Glomerular endothelial cell (primary cell): ENCODE data around the gene IREB2. TPM values are rescaled to one million over a fixed set of nuclear protein-coding genes. Genes with fewer than 3 reads are reported as not detected.

Experiments used
- DNase-seq: peaks from one replicate; pipeline ENCODE4 v3.0.0-alpha.2; 2011; ENCODE audit warnings: low read depth, low spot score; ENCODE audit errors: extremely low read depth
- total RNA-seq: library from RNA; depleted of rRNA; stranded (reverse); fragments of >200 nt; gene quantifications from 2 replicates; pipeline ENCODE4 v1.2.3, GENCODE V29; 2015

IREB2 gene
- total RNA-seq, 1 donor from 2014 or later, result 27.2 TPM

DNA sequence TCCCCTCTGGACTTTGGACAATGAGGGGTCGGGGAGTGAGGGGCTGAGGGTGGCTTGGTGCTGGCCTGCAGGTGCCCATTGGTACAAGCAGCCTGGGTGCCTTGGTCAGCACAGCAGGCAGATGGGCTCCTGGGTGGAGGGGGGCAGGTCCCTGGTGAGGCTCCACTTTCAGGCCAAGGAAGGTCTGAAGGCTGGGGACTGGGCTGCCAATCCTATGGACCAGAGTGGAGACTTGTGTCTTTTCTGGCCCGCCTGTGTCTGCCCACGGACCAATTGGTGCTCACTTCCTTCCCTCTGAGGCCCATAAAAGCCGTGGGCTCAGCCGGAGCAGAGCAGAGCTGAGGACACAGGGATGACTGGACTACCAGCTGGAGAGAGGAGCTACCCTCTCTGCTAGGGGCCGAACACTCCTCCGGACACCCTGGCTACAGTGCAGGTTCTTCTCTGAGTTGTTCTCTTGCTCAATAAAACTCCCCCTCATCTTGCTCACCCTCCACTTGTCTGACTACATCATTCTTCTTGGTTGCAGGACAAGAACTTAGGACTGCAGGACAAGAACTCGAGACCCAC lies 31.9 kb upstream of the IREB2 start:
- no peak for DNase-seq

DNA sequence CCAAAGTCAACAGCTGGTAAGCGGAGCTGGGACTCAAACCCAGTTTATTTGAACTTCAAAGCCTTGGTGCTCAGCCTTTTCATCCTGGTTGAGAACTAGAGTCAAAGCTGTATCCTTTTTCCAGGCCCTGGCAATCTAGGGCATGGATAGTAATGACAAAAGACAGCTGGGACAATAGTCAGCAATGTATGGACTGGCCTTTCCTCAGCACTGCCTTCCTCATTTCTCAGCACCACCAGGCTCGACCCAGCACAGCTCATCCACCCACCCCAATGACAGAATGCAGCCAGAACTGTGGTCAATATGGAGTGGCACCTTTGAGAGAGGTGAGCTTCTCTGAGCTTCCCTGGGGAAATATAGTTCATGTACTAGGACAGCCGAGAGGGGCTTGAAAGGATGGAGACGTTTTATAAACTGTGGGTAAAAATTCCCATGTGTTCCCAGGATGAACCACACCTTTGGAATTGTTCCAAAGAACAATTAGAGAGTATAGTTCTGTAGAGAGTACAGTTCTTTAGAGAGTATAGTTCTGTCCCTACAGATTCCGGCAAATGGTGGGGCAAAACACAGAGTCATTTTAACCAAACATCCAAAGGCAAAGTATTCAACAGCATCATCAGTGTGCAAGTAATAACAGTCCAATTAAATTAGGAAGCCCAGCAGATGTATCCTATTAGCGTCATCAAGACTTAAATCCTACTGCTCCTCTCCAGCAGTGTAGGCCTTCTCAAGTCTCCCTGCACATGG lies 30.2 kb upstream of the IREB2 start:
- DNase-seq, result no peak

- DNase-seq, result no peak
Measured at GRCh38 chr15:78408355-78408640, 29.7 kb upstream of the IREB2 start.

GRCh38 chr15:78408961-78409360 lies 29.1 kb upstream of the IREB2 start:
- no peak for DNase-seq

- no peak for DNase-seq
Measured at GRCh38 chr15:78411061-78411460, 27.0 kb upstream of the IREB2 start.

DNA sequence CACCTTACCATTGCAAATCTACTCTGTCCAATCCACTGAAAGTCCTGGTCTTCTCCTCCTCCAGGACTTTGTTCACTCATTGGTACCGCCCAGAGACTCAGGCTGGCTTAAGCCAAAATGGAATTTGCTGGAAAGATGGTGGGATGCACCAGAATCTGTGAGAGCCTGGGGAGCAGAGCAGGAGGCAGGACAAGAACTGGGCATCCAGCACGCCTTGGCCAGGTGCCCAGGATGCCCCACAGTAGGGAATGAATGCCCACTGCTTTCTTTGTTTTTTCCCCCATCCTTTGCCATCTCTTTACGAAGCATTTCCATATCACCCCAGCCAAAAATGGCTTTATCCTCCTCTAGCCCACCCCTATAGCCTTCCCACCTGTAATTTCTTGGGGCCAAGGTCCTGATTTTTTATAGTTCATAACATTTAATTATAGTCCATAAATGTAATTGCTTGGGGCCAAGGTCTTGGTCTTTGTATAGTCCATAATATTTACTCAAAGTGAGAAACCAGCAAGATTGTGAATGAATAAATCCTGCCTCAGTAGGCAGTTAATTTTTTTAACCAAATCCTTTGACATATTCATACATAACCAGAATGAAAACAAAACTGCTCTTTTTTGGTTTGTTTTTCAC lies 23.3 kb upstream of the IREB2 start:
- DNase-seq, result no peak

GRCh38 chr15:78415284-78415683 lies 22.7 kb upstream of the IREB2 start:
- no peak for DNase-seq

GRCh38 chr15:78417754-78418630 lies 20.0 kb upstream of the IREB2 start:
- DNase-seq, result no peak

- DNase-seq, result no peak
Measured at GRCh38 chr15:78418686-78419085, 19.3 kb upstream of the IREB2 start.

DNA sequence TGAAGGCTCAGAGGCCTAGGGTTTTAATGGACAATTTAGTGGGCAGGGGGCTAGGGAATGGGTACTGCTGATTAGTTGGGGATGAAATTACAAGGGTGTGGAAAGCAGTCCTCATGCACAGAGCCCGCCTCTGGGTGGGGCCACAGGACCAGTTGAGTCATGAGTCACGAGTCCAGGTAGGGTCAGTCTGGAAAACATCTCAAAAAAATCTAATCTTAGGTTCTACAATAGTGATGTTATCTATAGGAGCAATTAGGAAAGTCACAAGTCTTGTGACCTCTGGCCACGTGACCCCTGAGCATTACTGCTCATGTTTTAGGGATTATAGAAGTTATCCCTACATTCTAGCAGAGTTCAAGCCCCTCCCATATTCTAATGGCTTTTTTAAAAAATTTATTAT lies 18.6 kb upstream of the IREB2 start:
- DNase-seq, result no peak

DNA sequence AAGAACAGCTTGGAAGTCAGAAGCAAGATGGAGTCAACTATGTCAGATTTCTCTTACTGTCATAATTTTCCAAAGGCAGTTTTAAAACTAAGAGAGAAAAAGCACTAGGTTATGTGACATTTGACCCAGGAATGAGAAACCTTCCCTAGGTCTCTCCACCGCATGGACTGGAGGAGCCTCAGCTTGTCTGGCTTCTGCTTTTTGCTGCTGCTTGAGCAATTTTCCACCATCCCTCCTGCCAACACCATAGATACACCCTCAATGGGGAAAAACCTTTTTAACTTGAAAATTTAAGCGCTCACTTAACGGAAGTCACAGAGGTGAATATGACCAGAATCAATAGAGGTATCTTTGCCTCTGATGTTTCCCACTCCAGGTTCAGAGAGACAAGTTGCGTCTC lies 17.8 kb upstream of the IREB2 start:
- no peak for DNase-seq

GRCh38 chr15:78420766-78421165 lies 17.2 kb upstream of the IREB2 start:
- no peak for DNase-seq

DNA sequence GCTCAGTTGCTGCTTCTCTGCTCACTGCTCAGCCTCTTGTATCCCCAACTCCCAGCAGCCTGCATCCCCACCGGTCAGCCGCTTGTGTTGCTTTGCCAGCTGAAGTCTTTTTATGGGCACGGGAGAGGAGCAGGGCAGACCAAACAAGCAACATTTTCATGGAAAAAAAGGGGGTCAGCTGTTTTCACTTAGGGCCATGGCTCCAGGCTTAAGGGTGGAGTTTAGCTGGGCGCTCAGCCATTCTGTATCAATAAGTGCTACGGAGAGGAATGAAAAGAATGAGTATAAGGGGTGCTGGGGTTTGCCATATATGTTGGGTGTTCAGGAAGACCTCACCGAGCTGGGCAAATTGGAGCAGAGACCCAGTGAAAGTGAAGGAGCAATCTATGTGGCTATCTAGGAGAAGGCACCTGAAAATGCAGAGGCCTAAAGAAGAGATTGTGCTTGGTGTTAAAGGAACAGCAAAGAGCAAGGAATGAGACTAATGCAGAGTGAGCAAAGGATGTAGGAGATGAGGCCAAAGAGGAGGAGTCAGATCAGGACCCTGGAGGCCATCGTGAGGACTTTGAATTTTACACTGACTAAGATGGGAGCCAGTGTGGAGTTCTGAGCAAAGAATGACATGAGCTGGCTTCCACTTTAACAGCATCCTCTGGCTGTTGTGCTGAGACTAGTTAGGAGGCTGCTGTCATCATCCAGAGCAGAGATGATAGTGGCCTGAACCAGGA lies 16.6 kb upstream of the IREB2 start:
- no peak for DNase-seq

DNA sequence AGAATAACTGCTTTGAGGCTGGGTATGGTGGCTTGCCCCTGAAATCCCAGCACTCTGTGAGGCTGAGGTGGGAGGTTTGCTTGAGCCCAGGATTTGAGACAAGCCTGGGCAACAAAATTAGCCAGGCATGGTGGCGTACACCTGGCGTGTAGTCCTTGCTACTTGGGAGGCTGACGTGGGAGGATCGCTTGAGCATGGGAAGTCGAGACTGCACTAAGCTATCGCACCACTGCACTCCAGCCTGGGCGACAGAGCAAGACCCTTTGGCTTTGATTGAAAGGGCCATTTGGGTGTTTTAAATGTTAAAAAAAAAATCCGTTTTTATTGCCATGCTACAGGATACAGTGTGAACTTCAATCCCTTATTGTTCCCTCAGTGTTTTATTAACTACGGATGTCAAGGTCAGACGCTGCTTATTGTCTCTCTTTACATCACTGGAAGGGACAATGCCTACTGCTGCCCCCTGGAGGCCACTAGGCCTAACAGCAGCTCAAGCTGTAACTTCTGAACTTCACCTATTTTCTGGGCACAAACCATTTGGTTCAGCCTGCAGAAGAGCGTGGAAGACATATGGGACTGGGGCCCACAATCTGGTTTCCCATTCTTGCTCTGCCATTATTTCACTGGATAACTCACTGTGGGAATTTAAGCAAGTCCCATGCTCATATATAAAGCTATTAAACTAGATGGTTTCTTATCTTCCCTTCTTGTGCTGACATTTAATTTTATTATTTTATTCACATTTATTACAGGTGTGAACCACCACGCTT lies 15.3 kb upstream of the IREB2 start:
- DNase-seq, result no peak

DNA sequence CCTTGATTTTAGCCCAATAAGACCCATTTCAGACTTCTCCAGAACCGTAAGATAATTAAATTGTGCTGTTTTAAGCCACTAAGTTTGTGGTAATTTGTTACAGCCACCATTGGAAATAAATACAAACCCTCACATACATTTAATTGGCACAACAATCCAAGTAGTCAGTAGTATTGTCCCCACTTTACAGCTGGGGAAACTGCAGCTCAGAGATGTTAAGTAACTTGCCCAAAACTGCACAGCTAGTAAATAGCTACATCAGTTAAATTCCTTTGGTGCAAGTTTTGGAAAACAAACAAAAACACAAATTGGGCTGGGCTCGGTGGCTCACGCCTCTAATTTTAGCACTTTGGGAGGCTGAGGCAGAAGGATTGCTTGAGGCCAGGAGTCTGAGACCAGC lies 13.3 kb upstream of the IREB2 start:
- no peak for DNase-seq

DNA sequence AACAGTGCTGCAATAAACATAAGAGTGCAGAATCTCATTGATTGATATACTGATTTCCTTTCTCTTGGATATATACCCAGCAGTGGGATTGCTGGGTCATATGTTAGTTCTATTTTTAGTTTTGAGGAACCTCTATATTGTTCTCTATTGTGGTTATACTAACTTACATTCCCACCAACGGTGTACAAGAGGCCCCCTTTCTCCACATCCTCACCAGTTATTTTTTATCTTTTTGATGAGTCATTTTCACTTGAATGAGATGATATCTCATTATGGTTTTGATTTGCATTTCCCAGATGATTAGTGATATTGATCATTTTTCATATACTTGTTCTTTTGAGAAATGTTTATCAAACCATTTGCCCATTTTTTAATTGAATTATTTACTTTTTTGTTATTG lies 12.4 kb upstream of the IREB2 start:
- no peak for DNase-seq

- no peak for DNase-seq
Measured at GRCh38 chr15:78426300-78426699, 11.7 kb upstream of the IREB2 start.

- no peak for DNase-seq
Measured at GRCh38 chr15:78427953-78428352, 10.1 kb upstream of the IREB2 start.

GRCh38 chr15:78429477-78429876 lies 8.5 kb upstream of the IREB2 start:
- DNase-seq, result no peak

DNA sequence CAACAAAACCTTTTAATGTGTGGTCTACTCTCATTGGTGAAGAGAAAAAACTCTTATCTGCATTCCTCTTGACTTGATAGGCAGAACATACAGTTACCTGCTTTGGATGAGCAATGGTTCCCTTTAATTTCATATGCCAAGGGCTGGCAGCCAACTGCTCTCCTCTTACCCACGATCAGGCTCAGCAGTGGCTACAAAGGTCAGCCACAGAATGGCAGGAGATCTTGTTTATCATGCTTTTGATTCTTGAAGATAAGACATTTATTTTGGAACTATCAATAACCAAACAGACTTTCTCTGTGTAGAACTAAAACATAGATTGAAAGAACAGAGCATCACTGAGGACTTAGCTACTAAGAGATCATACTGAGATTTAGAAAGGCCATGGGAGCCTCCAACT lies 6.1 kb upstream of the IREB2 start:
- DNase-seq, result no peak
